ENCODE data around the gene UBA52.
A peak's percentile ranks its signal among the peaks of the same experiment; 100 is the strongest.

DNA sequence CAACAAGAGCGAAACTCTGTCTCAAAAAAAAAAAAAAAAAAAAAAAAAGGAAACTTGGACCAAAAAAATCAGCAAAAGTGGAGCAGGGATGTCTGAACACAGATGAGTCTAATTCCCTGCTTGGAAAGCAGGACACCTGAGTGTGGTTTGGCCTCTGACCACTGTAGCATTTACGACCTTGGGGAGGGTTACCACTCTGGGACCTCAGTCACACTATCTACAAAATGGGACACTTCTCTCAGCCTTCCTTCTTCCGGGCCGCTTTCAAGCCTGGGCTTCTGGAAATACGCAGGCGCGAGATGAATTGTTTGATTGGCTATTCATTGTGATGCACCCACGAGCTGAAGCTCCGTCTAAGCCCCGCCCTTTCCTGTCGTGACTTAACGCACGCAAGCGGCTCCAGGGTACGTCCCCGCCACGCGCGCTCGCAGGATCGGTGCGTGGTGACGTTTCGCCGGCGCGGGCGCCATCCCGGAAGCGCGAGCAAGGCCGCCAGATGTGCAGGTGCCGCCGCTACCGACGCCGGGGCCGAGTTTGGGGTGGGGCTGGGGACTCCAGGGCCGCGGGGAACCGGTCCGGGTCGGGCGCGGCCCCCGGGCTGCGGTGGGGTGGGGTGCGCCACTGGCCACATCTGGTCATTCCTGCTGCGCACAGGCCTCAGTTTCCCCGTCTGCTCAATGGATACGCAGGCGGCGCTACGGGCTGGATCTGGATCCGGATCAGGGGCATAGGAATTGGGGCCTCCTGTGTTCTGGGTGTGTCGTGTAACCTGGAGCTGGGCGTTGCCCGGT is 14.1 kb upstream of the UBA52 start, which contains the start of gene KXD1:
- TF ChIP-seq, protein P1, sequence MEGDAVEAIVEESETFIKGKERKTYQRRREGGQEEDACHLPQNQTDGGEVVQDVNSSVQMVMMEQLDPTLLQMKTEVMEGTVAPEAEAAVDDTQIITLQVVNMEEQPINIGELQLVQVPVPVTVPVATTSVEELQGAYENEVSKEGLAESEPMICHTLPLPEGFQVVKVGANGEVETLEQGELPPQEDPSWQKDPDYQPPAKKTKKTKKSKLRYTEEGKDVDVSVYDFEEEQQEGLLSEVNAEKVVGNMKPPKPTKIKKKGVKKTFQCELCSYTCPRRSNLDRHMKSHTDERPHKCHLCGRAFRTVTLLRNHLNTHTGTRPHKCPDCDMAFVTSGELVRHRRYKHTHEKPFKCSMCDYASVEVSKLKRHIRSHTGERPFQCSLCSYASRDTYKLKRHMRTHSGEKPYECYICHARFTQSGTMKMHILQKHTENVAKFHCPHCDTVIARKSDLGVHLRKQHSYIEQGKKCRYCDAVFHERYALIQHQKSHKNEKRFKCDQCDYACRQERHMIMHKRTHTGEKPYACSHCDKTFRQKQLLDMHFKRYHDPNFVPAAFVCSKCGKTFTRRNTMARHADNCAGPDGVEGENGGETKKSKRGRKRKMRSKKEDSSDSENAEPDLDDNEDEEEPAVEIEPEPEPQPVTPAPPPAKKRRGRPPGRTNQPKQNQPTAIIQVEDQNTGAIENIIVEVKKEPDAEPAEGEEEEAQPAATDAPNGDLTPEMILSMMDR (IDR thresholded peaks at IDR 0.05): peak in 1 of 6 experiments; percentile 4
- peak in 2 of 4 donors; percentile 53 to 82 for TF ChIP-seq EP300 (IDR thresholded peaks at IDR 0.05)
